Measurements from ENCODE around the gene ABHD14A. TPM values are rescaled to one million over a fixed set of nuclear protein-coding genes. Genes with fewer than 3 reads are reported as not detected.

Gene ABHD14A
- total RNA-seq, 6 experiments from 2014 or later: 10.5 to 13.2 (median 11.0) TPM

GRCh38 chr3:52019352-52020080 is 44.7 kb downstream of the ABHD14A start:
- Mint-ChIP-seq H3K4me1 (ENCODE audit: low read depth) (peaks cover 27% of the 10 kb centered on the region), H3K27me3 (ENCODE audit: insufficient read depth) (peaks cover 1% of the 10 kb centered on the region; the same call in 1 of the 2 replicates), H3K36me3 (ENCODE audit: low read depth) (no peaks in the 10 kb centered on the region), H3K27ac (peak overlapping the region; percentile 42; the same call in 1 of the 2 replicates), H3K9me3 (no peaks in the 10 kb centered on the region), H3K4me3 (no peak overlapping the region)
- no peak for DNase-seq
- TF ChIP-seq CTCF (IDR thresholded peaks at IDR 0.05): no peak

GRCh38 chr3:52020796-52021195 is 45.9 kb downstream of the ABHD14A start:
- no peak for TF ChIP-seq CTCF (IDR thresholded peaks at IDR 0.05)
- H3K4me3 Mint-ChIP-seq: no peak overlapping the region
- H3K9me3 Mint-ChIP-seq: no peaks in the 10 kb centered on the region
- H3K4me1 Mint-ChIP-seq (ENCODE audit: low read depth): peaks cover 27% of the 10 kb centered on the region
- peaks cover 1% of the 10 kb centered on the region; the same call in 1 of the 2 replicates for H3K27me3 Mint-ChIP-seq (ENCODE audit: insufficient read depth)
- DNase-seq: no peak
- no peaks in the 10 kb centered on the region for H3K36me3 Mint-ChIP-seq (ENCODE audit: low read depth)
- no peak overlapping the region for H3K27ac Mint-ChIP-seq

- no peak overlapping the region for H3K4me3 Mint-ChIP-seq
- peak overlapping the region; percentile 69 for H3K27ac Mint-ChIP-seq
- no peaks in the 10 kb centered on the region for H3K9me3 Mint-ChIP-seq
- DNase-seq: no peak
- TF ChIP-seq CTCF (IDR thresholded peaks at IDR 0.05): no peak
- H3K4me1 Mint-ChIP-seq (ENCODE audit: low read depth): peaks cover 33% of the 10 kb centered on the region
- H3K36me3 Mint-ChIP-seq (ENCODE audit: low read depth): no peaks in the 10 kb centered on the region
- H3K27me3 Mint-ChIP-seq (ENCODE audit: insufficient read depth): peaks cover 1% of the 10 kb centered on the region; the same call in 1 of the 2 replicates
Measured at GRCh38 chr3:52021489-52022268, 46.8 kb downstream of the ABHD14A start.

GRCh38 chr3:52022323-52023100 is 47.6 kb downstream of the ABHD14A start:
- TF ChIP-seq CTCF (IDR thresholded peaks at IDR 0.05): no peak
- peak; percentile 48 for DNase-seq
- H3K4me1 Mint-ChIP-seq (ENCODE audit: low read depth): peaks cover 30% of the 10 kb centered on the region

GRCh38 chr3:52023101-52023770 is 48.4 kb downstream of the ABHD14A start:
- H3K9me3 Mint-ChIP-seq: no peaks in the 10 kb centered on the region
- H3K27ac Mint-ChIP-seq: peak overlapping the region; percentile 69; the same call in 1 of the 2 replicates
- no peak for TF ChIP-seq CTCF (IDR thresholded peaks at IDR 0.05)
- H3K27me3 Mint-ChIP-seq (ENCODE audit: insufficient read depth): no peaks in the 10 kb centered on the region; the same call in 1 of the 2 replicates
- H3K4me1 Mint-ChIP-seq (ENCODE audit: low read depth): peaks cover 27% of the 10 kb centered on the region
- DNase-seq: no peak
- no peaks in the 10 kb centered on the region for H3K36me3 Mint-ChIP-seq (ENCODE audit: low read depth)
- H3K4me3 Mint-ChIP-seq: no peak overlapping the region

More at GRCh38 chr3:52022323-52023100, 47.6 kb downstream of the ABHD14A start:
- Mint-ChIP-seq H3K9me3 (no peaks in the 10 kb centered on the region), H3K4me3 (no peak overlapping the region), H3K36me3 (ENCODE audit: low read depth) (no peaks in the 10 kb centered on the region), H3K27ac (peak overlapping the region; percentile 69), H3K27me3 (ENCODE audit: insufficient read depth) (no peaks in the 10 kb centered on the region; the same call in 1 of the 2 replicates)

Measured in HFFc6 (cell line).